ENCODE measurements around the gene TRHDE. TPM values are rescaled to one million over a fixed set of nuclear protein-coding genes. Genes with fewer than 3 reads are reported as not detected.

TRHDE gene
- total RNA-seq, 1 donor from 2014 or later: not detected

- DNase-seq (ENCODE audit: low read depth in 2 of 2): no peak
These were observed 41.6 kb downstream of the TRHDE start for GRCh38 chr12:72313806-72314205.

- no peak for DNase-seq (ENCODE audit: low read depth in 2 of 2)
These were observed 43.7 kb downstream of the TRHDE start for GRCh38 chr12:72315858-72316257.

GRCh38 chr12:72318341-72318740, 46.2 kb downstream of the TRHDE start:
- DNase-seq (ENCODE audit: low read depth in 2 of 2): no peak

GRCh38 chr12:72323881-72324280, 51.7 kb downstream of the TRHDE start:
- DNase-seq (ENCODE audit: low read depth in 2 of 2): no peak

- DNase-seq (ENCODE audit: low read depth in 2 of 2): no peak
These were observed 58.1 kb downstream of the TRHDE start for GRCh38 chr12:72330301-72330700.

- DNase-seq (ENCODE audit: low read depth in 2 of 2): no peak
These were observed 58.6 kb downstream of the TRHDE start for GRCh38 chr12:72330784-72331183.

- DNase-seq (ENCODE audit: low read depth in 2 of 2): no peak
These were observed 65.2 kb downstream of the TRHDE start for GRCh38 chr12:72337382-72337781.

GRCh38 chr12:72337946-72338345, 65.8 kb downstream of the TRHDE start:
- no peak for DNase-seq (ENCODE audit: low read depth in 2 of 2)

- DNase-seq (ENCODE audit: low read depth in 2 of 2): no peak
These were observed 66.3 kb downstream of the TRHDE start for GRCh38 chr12:72338437-72338836.

- peak; percentile 50 to 66 for DNase-seq (ENCODE audit: low read depth in 2 of 2)
These were observed 74.3 kb downstream of the TRHDE start for GRCh38 chr12:72346363-72346944.

GRCh38 chr12:72349491-72349890, 77.3 kb downstream of the TRHDE start:
- no peak for DNase-seq (ENCODE audit: low read depth in 2 of 2)

- no peak for DNase-seq (ENCODE audit: low read depth in 2 of 2)
These were observed 87.2 kb downstream of the TRHDE start for GRCh38 chr12:72359416-72359815.

GRCh38 chr12:72365151-72365550, 93.0 kb downstream of the TRHDE start:
- DNase-seq (ENCODE audit: low read depth in 2 of 2): no peak

GRCh38 chr12:72366255-72366654, 94.1 kb downstream of the TRHDE start:
- DNase-seq (ENCODE audit: low read depth in 2 of 2): no peak

GRCh38 chr12:72368298-72368697, 96.1 kb downstream of the TRHDE start:
- no peak for DNase-seq (ENCODE audit: low read depth in 2 of 2)

- DNase-seq (ENCODE audit: low read depth in 2 of 2): no peak
These were observed 96.7 kb downstream of the TRHDE start for GRCh38 chr12:72368719-72369422.

- no peak for DNase-seq (ENCODE audit: low read depth in 2 of 2)
These were observed 97.3 kb downstream of the TRHDE start for GRCh38 chr12:72369423-72369959.

GRCh38 chr12:72380441-72380840, 108.3 kb downstream of the TRHDE start:
- DNase-seq (ENCODE audit: low read depth in 2 of 2): no peak

GRCh38 chr12:72388322-72388721, 116.2 kb downstream of the TRHDE start:
- no peak for DNase-seq (ENCODE audit: low read depth in 2 of 2)

GRCh38 chr12:72390146-72390545, 118.0 kb downstream of the TRHDE start:
- DNase-seq (ENCODE audit: low read depth in 2 of 2): no peak

GRCh38 chr12:72406111-72406510, 133.9 kb downstream of the TRHDE start:
- no peak for DNase-seq (ENCODE audit: low read depth in 2 of 2)

GRCh38 chr12:72432037-72432604, 160.0 kb downstream of the TRHDE start:
- DNase-seq (ENCODE audit: low read depth in 2 of 2): no peak

GRCh38 chr12:72433298-72433697, 161.1 kb downstream of the TRHDE start:
- no peak for DNase-seq (ENCODE audit: low read depth in 2 of 2)
